Tibial artery (tissue), 4 donors: ENCODE data around the gene ARMC3.

ENCODE experiments used
- DNase-seq, 2 donors: peaks; one replicate each; pipeline ENCODE4 v3.0.0-alpha.2; 2019
- H3K27ac ChIP-seq, 2 donors: fragments of 200-600 bp; sonication (generic) in 1 of 2; 1 replicate in 1 of 2; 2 replicates in 1 of 2; pipeline ENCODE4 v1.5.1; 2018 to 2019; ENCODE audit warnings: mild to moderate bottlenecking in 1 of 2
- H3K27me3 ChIP-seq, 2 donors: fragments of 200-600 bp; sonication (generic) in 1 of 2; one replicate each; pipeline versions ENCODE4 v1.5.1 to v1.6.0; 2016 to 2019
- H3K36me3 ChIP-seq, 3 donors: fragments of 200-600 bp; sonication (generic) in 2 of 3; one replicate each; pipeline ENCODE4 v1.5.1; 2016 to 2019; ENCODE audit warnings: mild to moderate bottlenecking in 2 of 3
- H3K4me1 ChIP-seq, 4 donors: fragments of 200-600 bp; sonication (generic) in 2 of 4; 1 replicate in 3 of 4; 2 replicates in 1 of 4; pipeline ENCODE4 v1.5.1; 2016 to 2019
- H3K4me3 ChIP-seq, 2 donors: fragments of 200-600 bp; sonication (generic) in 1 of 2; 1 replicate in 1 of 2; 2 replicates in 1 of 2; pipeline ENCODE4 v1.5.1; 2018 to 2019; ENCODE audit warnings: mild to moderate bottlenecking in 2 of 2
- H3K9me3 ChIP-seq, 3 donors: fragments of 200-600 bp; sonication (generic) in 1 of 3; one replicate each; pipeline ENCODE4 v1.5.1; 2016 to 2019
- CTCF ChIP-seq, 2 experiments: fragments of 200-600 bp in 1 of 2; fragments of 450-650 bp in 1 of 2; IDR thresholded peaks; one replicate each; pipeline ENCODE4 v1.5.1; 2017 to 2019; ENCODE audit warnings: antibody characterized with exemption in 2 of 2, mild to moderate bottlenecking in 1 of 2, moderate library complexity in 1 of 2
- intact Hi-C: fragments of 100-400 bp; cut with DNase I; formaldehyde crosslinking; loops from one replicate; pipeline ENCODE4 v1.15.0; 2023; ENCODE audit warnings: low total_unique reads

ARMC3 gene

DNA sequence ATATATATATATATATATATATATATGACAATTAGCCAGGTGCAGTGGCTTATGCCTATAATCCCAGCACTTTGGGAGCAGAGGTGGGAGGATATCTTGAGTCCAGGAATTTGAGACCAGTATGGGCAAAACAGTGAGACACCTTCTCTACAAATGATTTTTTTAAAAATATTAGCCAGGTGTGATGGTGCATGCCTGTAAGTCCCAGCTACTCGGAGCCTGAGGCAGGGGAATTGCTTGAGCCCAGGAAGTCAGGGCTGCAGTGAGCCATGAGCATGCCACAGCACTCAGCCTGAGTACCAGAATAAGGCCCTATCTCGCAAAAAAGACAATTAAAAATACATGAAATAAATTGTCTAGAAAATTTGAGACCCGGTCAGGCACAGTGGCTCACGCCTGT lies 120.3 kb downstream of the ARMC3 start:
- Histone ChIP-seq H3K4me3 (no peak overlapping the region), H3K27me3 (no peaks in the 10 kb centered on the region), H3K9me3 (peaks cover 0 to 2% (median 0%) of the 10 kb centered on the region in 3 donors), H3K4me1 (no peaks in the 10 kb centered on the region), H3K27ac (no peak overlapping the region), H3K36me3 (no peaks in the 10 kb centered on the region)
- intact Hi-C loops, result no loop called here
- no peak for TF ChIP-seq CTCF (IDR thresholded peaks at IDR 0.05)
- DNase-seq, result no peak

- no peak for TF ChIP-seq CTCF (IDR thresholded peaks at IDR 0.05)
- no peaks in the 10 kb centered on the region for H3K4me1 ChIP-seq
- no peak overlapping the region for H3K27ac ChIP-seq
- DNase-seq, result no peak
- intact Hi-C loops, result no loop called here
- no peak overlapping the region for H3K4me3 ChIP-seq
- H3K27me3 ChIP-seq, result no peaks in the 10 kb centered on the region
- H3K9me3 ChIP-seq, result no peaks in the 10 kb centered on the region
- no peaks in the 10 kb centered on the region for H3K36me3 ChIP-seq
These were observed 123.4 kb downstream of the ARMC3 start for GRCh38 chr10:23051278-23051677.

- Histone ChIP-seq H3K27me3 (no peaks in the 10 kb centered on the region), H3K27ac (no peak overlapping the region), H3K9me3 (no peaks in the 10 kb centered on the region), H3K36me3 (no peaks in the 10 kb centered on the region), H3K4me3 (no peak overlapping the region), H3K4me1 (no peaks in the 10 kb centered on the region)
- intact Hi-C loops, result no loop called here
- DNase-seq, result no peak
- no peak for TF ChIP-seq CTCF (IDR thresholded peaks at IDR 0.05)
These were observed 124.0 kb downstream of the ARMC3 start for GRCh38 chr10:23051855-23052331.

DNA sequence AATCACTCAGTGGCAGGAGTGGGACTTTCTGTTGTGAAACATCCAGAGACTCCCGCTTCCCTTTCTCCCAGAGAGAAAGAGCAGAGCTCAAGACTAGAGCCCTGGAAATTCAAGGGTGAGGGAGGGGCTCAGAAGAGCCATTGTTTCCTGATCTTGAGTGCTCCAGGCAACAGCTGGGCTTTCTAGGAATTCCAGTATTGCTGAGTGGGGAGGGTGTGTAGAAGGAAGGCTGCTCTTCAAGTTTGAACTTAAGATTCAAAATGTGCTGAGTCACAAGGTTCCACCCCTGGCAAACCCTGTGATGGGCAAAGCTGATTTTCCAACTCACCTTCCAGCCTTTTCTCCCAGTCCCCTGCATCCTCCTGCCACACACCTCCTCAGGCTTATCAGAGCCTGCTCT lies 125.2 kb downstream of the ARMC3 start:
- intact Hi-C loops, result no loop called here
- DNase-seq, result no peak

DNA sequence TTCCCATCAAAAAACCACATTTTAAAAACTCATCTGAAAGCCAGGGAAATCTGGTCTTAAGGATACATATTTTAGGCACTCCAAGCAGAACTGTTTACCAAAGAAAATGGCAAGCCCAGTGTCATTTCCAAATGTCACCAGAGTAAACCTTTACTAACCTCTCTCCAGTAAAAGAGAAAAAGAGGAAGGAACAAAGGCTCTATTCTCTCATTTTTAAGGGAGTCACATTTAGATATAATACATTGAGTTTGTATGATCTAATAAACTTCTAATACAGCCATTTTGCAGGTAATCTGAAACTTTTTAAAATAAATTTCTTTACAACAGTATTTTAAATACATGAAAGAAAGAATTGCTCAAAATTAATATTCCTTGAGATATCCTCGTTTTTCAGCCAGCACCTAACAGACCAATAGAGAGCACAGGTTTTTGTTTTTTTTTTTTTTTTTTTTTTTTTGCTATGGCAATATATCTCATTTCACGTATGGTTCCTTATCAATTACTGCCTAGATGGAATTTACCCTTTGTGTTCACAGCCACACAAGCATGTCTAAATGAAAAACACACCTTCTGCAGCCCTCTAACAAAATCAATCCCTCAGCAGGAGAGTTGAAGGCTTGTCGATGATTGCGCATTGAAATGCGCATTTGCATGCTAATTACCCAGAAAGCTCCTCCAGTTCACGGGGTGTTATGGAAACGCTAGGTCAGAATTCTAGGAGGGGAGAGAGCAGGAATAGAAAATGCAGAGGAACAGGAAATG lies 127.8 kb downstream of the ARMC3 start:
- no peaks in the 10 kb centered on the region for H3K9me3 ChIP-seq
- TF ChIP-seq CTCF (IDR thresholded peaks at IDR 0.05), result no peak
- no peaks in the 10 kb centered on the region for H3K4me1 ChIP-seq
- no peak overlapping the region for H3K4me3 ChIP-seq
- intact Hi-C loops, result no loop called here
- no peaks in the 10 kb centered on the region for H3K27me3 ChIP-seq
- H3K27ac ChIP-seq, result no peak overlapping the region
- no peaks in the 10 kb centered on the region for H3K36me3 ChIP-seq
- no peak for DNase-seq

More for the DNA sequence above, 125.2 kb downstream of the ARMC3 start:
- no peaks in the 10 kb centered on the region for H3K36me3 ChIP-seq
- H3K4me1 ChIP-seq, result no peaks in the 10 kb centered on the region
- no peak for TF ChIP-seq CTCF (IDR thresholded peaks at IDR 0.05)
- no peak overlapping the region for H3K4me3 ChIP-seq
- H3K27ac ChIP-seq, result no peak overlapping the region
- no peaks in the 10 kb centered on the region for H3K27me3 ChIP-seq
- H3K9me3 ChIP-seq, result no peaks in the 10 kb centered on the region
